OCI-LY7 (cell line): ENCODE data around the gene SMYD4. TPM values are rescaled to one million over a fixed set of nuclear protein-coding genes. Genes with fewer than 3 reads are reported as not detected.

Experiments used
- BruUV-seq: library from RNA; stranded (reverse); fragments of 400-500 nt; replicated peaks from 2 replicates; lab custom pipeline; 2021; lab: Mats Ljungman, UMichigan
- CTCF ChIA-PET: fragments of 300-600 bp; sonication (Branson Sonifier 250); formaldehyde crosslinking; loops from one replicate; lab custom pipeline; 2022; ENCODE audit warnings: antibody characterized with exemption; ENCODE audit not compliant: unreplicated experiment; lab: Charles Lee
- POLR2A ChIA-PET: fragments of 300-600 bp; sonication (Branson Sonifier 250); formaldehyde crosslinking; loops from one replicate; lab custom pipeline; 2022; ENCODE audit warnings: antibody characterized with exemption; lab: Charles Lee
- DNase-seq: peaks from one replicate; pipeline ENCODE4 v3.0.0-alpha.2; 2015; ENCODE audit warnings: low spot score
- H2AFZ ChIP-seq: fragments of 200-600 bp; sonication (generic), shearing (Covaris generic); 2 replicates; pipeline ENCODE4 v1.6.1; 2014; ENCODE audit warnings: mild to moderate bottlenecking, antibody characterized with exemption, low read length, moderate library complexity
- H3K27ac ChIP-seq: fragments of 200-600 bp; sonication (generic); 2 replicates; pipeline ENCODE4 v1.5.1; 2014; ENCODE audit warnings: mixed run types, low read depth, mild to moderate bottlenecking, moderate library complexity, low read length, inconsistent platforms; ENCODE audit not compliant: poor library complexity, severe bottlenecking
- H3K36me3 ChIP-seq: fragments of 200-600 bp; sonication (generic); 2 replicates; pipeline ENCODE4 v1.6.1; 2014; ENCODE audit warnings: mild to moderate bottlenecking, antibody characterized with exemption, low read length, moderate library complexity, mixed read lengths; ENCODE audit not compliant: insufficient read depth
- H3K4me1 ChIP-seq: fragments of 200-600 bp; sonication (generic); 2 replicates; pipeline ENCODE4 v1.5.1; 2014; ENCODE audit warnings: mild to moderate bottlenecking, low read length; ENCODE audit not compliant: insufficient read depth, poor library complexity, severe bottlenecking
- H3K4me2 ChIP-seq: fragments of 200-600 bp; sonication (generic); 2 replicates; pipeline ENCODE4 v1.6.1; 2014; ENCODE audit warnings: mild to moderate bottlenecking, low read length
- H3K4me3 ChIP-seq: fragments of 200-600 bp; sonication (generic); 2 replicates; pipeline ENCODE4 v1.5.1; 2014; ENCODE audit warnings: mild to moderate bottlenecking, low read depth, low read length; ENCODE audit not compliant: poor library complexity, severe bottlenecking
- H3K79me2 ChIP-seq: fragments of 200-600 bp; sonication (generic); 2 replicates; pipeline ENCODE4 v1.6.1; 2016; ENCODE audit warnings: low read depth, mild to moderate bottlenecking, low read length, moderate library complexity, mixed read lengths; ENCODE audit not compliant: insufficient read depth
- H3K9me2 ChIP-seq: fragments of 200-600 bp; sonication (generic); 2 replicates; pipeline ENCODE4 v1.6.1; 2016; ENCODE audit warnings: mild to moderate bottlenecking, low read length, mixed read lengths; ENCODE audit not compliant: insufficient read depth
- H3K9me3 ChIP-seq: fragments of 200-600 bp; sonication (generic); 2 replicates; pipeline ENCODE4 v1.6.1; 2014; ENCODE audit warnings: mild to moderate bottlenecking, mixed run types, low read length, mixed read lengths
- H4K20me1 ChIP-seq: fragments of 200-600 bp; sonication (generic); 2 replicates; pipeline ENCODE4 v1.6.1; 2014; ENCODE audit warnings: mild to moderate bottlenecking, antibody characterized with exemption, low read length, moderate library complexity, mixed read lengths; ENCODE audit not compliant: insufficient read depth
- EZH2phosphoT487 ChIP-seq: fragments of 200-600 bp; sonication (generic); IDR thresholded peaks from 2 replicates; pipeline ENCODE4 v1.6.1; 2018; ENCODE audit warnings: low read depth, borderline replicate concordance, mild to moderate bottlenecking, mixed run types, antibody characterized with exemption, low read length, moderate library complexity, mixed read lengths
- intact Hi-C: fragments of 100-400 bp; cut with micrococcal nuclease; formaldehyde crosslinking; loops from one replicate; pipeline ENCODE4 v1.10.0; 2022; ENCODE audit not compliant: unreplicated experiment
- total RNA-seq, 2 experiments: library from RNA; depleted of rRNA in 1 of 2; stranded (reverse); fragments of >200 nt in 1 of 2; shearing (Covaris generic) in 1 of 2; gene quantifications; 2 replicates each; pipeline ENCODE4 v1.2.3, GENCODE V29; 2014 to 2022
- TF ChIP-seq, protein P1 (sequence below): fragments of 200-600 bp; sonication (generic); conservative IDR thresholded peaks from 2 replicates; pipeline ENCODE4 v1.5.1; 2014; ENCODE audit warnings: mild to moderate bottlenecking, antibody characterized with exemption, low read length, moderate library complexity, mixed read lengths

SMYD4 gene
- total RNA-seq, 2 experiments from 2014 or later = 27.5 to 33.5 TPM

DNA sequence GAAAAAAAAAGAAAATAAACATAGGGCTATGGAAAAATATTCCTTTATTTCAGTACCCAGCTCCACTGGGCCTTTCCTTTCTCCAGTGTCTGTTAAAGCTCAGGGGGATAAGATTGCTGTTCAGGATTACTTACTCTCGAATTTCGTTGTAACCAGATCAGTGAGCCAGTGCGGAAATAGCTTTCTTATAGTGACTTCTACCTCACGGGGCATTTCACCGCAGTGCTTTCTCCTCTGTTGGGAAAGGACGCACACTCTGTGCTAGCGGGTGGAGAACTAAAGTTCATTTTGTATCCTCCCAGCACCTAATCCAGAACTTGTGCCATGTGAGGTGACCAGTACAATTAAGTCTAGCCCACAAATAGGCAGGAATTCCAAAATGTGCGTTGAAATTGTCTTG, 38.4 kb upstream of the SMYD4 start:
- no peak overlapping the region for H3K27ac ChIP-seq
- intact Hi-C loops = no loop called here

DNA sequence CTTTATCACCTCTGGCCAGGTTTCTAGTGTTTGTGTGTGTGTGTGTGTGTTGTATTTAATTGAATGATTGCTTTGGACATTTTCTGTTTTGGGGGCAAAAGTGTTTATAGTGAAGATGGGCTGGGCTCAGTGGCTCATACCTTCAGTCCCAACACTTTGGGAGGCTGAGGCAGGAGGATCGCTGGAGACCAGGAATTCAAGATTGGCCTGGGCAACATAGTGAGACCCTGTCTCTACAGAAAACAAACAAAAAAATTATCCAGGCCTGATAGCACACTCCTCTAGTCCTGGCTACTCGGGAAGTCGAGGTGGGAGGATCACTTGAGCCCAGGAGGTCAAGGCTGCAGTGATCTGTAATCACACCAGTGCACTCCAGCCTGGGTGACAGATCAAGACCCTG, 37.6 kb upstream of the SMYD4 start:
- no peak overlapping the region for H3K4me2 ChIP-seq
- no peak overlapping the region for H3K27ac ChIP-seq
- H3K9me2 ChIP-seq = no peaks in the 10 kb centered on the region
- no peak overlapping the region for H2AFZ ChIP-seq
- no peaks in the 10 kb centered on the region for H3K9me3 ChIP-seq
- CTCF ChIA-PET = no interaction called here
- intact Hi-C loops = no loop called here
- no peak for DNase-seq
- no peak overlapping the region for H3K4me3 ChIP-seq
- TF ChIP-seq, protein P1, sequence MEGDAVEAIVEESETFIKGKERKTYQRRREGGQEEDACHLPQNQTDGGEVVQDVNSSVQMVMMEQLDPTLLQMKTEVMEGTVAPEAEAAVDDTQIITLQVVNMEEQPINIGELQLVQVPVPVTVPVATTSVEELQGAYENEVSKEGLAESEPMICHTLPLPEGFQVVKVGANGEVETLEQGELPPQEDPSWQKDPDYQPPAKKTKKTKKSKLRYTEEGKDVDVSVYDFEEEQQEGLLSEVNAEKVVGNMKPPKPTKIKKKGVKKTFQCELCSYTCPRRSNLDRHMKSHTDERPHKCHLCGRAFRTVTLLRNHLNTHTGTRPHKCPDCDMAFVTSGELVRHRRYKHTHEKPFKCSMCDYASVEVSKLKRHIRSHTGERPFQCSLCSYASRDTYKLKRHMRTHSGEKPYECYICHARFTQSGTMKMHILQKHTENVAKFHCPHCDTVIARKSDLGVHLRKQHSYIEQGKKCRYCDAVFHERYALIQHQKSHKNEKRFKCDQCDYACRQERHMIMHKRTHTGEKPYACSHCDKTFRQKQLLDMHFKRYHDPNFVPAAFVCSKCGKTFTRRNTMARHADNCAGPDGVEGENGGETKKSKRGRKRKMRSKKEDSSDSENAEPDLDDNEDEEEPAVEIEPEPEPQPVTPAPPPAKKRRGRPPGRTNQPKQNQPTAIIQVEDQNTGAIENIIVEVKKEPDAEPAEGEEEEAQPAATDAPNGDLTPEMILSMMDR = no peak
- no peak for TF ChIP-seq EZH2phosphoT487
- H4K20me1 ChIP-seq = no peaks in the 10 kb centered on the region
- no TSS peak for BruUV-seq
- peaks cover 45% of the 10 kb centered on the region; the same call in 1 of the 2 replicates for H3K36me3 ChIP-seq
- H3K79me2 ChIP-seq = no peaks in the 10 kb centered on the region
- POLR2A ChIA-PET = no interaction called here
- no peaks in the 10 kb centered on the region for H3K4me1 ChIP-seq

More for the DNA sequence above, 38.4 kb upstream of the SMYD4 start:
- Histone ChIP-seq H3K4me2 (no peak overlapping the region), H3K4me3 (no peak overlapping the region), H3K4me1 (no peaks in the 10 kb centered on the region), H3K9me3 (no peaks in the 10 kb centered on the region), H3K9me2 (no peaks in the 10 kb centered on the region), H4K20me1 (no peaks in the 10 kb centered on the region), H3K79me2 (no peaks in the 10 kb centered on the region), H2AFZ (no peak overlapping the region), H3K36me3 (peaks cover 53% of the 10 kb centered on the region)
- CTCF ChIA-PET = no interaction called here
- BruUV-seq = no TSS peak
- DNase-seq = no peak
- TF ChIP-seq, protein P1 = no peak
- TF ChIP-seq EZH2phosphoT487 = no peak
- POLR2A ChIA-PET = no interaction called here

DNA sequence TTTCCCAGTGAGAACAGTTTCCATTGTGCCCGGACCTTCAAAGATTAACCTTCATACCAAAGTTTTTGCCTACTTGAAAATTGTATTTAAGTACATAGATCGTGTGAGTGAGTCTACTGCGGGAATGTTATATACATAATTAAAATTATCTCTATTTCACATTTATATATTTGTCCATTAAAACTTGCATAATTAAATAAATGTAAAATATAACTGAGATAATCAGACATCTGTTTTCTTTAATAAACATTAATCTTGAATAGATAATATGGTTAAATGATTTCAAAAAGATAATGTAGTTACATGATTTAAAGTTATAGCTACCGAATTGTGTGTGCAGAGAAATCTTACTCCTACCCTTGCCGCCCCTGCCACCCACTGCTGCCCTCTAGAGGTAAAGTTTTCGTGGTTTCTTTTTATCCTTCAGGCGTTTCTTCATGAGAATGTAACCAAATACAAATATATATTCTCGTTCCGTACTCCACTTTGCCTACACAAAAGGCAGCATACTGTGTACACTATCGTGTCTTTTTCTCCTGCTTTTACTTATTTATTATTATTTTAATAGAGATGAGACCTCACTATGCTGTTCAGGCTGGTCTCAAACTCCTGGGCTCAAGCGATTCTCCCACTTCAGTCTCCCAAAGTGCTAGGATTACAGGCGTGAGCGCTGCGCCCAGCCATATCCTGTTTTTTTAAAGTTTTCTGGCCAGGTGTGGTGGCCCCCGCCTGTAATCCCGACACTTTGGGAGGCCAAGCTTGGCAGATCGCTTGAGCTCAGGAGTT, 35.7 kb upstream of the SMYD4 start:
- POLR2A ChIA-PET = no interaction called here
- Histone ChIP-seq H3K9me3 (no peaks in the 10 kb centered on the region), H3K79me2 (no peaks in the 10 kb centered on the region), H3K4me3 (no peak overlapping the region), H3K4me2 (no peak overlapping the region), H3K4me1 (no peaks in the 10 kb centered on the region), H3K36me3 (peaks cover 38% of the 10 kb centered on the region; the same call in 1 of the 2 replicates), H2AFZ (no peak overlapping the region), H3K9me2 (no peaks in the 10 kb centered on the region), H4K20me1 (no peaks in the 10 kb centered on the region), H3K27ac (no peak overlapping the region)
- no TSS peak for BruUV-seq
- TF ChIP-seq, protein P1 = peak; percentile 89
- no peak for TF ChIP-seq EZH2phosphoT487
- intact Hi-C loops = loop anchor here (2.0 kb wide), 1 partner anchor 145 kb away; no protein-coding TSS in a partner anchor
- CTCF ChIA-PET = interaction anchor here (1.1 kb wide), 1 partner anchor 149 kb away, joined by 4 read pairs; no protein-coding TSS in a partner anchor
- DNase-seq = peak; percentile 56
